ENCODE data around the gene PDS5A.
"Not testable (repeated sequence)": the region's sequence is repeated elsewhere in the genome, so short reads cannot be mapped to it uniquely, and the experiment has no call there.

The PDS5A gene

DNA sequence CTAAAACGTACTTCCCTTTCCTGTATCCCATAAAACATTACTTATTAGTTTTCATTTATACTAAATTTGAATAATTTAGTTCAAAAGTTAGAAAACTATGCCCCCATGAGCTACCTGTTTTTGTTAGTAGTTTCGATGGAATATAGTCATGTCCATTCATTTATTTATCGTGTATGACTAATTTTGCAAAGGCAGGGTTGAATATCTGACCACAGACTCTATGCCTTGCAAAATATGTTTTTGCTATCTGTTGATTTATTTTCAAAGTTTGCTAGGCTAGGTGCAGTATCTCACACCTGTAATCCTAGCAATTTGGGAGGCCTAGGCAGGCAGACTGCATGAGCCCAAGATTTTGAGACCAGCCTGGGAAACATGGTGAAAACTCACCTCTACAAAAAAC is 78.4 kb downstream of the PDS5A start:
- DNase-seq = no peak

GRCh38 chr4:39898015-39898414 is 79.7 kb downstream of the PDS5A start:
- no peak for DNase-seq

- no peak for DNase-seq
Measured at GRCh38 chr4:39893693-39894072, 84.0 kb downstream of the PDS5A start.

DNA sequence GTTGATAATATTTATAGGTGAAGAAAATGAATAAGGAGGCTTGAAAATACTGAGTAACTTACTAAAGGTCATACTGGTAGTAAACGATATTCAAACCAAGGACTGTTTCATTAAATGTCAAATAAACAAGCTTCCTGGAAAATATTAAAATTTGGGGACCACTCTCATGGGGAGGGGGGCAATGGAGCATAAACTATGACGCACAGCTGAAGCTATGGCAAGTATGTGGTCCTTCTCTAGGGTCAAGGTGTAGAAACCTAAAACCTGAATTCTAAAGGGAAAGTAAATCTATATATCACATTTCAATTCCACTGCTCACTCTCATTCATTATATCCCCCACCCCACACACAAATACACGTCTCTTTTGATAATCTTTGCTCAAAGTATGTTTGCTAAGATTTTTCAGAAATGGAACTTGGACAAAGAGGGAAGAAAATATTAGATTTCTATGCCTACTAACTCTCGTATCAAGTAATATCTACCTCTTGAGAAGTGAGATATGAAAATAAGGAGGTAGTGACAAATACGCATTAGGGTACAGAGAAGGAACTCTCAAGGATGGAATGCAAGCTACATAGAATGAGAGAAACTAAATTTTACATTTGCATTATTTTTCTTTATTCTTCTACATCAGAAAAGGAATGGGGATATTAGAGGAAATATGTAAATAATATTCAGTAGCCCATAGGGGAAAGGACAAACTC is 84.6 kb downstream of the PDS5A start:
- DNase-seq = no peak

GRCh38 chr4:39889226-39889625 is 88.5 kb downstream of the PDS5A start:
- no peak for DNase-seq

DNA sequence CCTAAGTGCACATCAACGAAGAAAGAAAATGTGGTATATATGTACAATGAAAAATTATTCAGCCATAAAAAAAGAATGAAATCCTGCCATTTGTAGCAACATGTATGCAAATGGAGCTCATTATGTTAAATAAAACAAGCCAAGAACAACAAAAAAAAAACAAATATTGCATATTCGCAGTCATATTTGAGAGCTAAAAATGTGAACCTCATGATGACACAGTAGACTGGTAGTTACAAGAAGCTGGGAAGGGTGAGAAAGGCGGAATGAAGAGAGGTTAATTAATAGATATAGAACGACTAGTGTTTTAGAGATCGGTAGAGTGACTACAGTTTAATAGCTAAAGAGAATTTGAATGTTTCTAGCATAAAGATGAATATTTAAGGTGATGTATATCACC is 89.2 kb downstream of the PDS5A start:
- no peak for DNase-seq

DNA sequence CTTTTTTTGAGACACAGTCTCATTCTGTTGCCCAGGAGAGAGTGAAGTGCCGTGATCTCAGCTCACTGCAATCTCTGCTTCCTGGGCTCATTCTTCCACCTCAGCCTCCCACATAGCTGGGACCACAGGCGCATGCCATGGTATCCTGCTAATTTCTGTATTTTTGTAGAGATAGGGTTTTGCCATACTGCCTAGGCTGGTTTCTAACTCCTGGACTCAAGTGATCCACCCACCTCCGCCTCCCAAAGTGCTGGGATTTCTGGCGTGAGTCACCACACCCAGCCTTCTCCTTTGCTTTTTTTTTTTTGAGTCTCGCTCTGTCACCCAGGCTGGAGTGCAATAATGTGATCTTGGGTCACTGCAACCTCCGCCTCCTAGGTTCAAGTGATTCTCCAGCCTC is 94.1 kb downstream of the PDS5A start:
- DNase-seq = no peak

DNA sequence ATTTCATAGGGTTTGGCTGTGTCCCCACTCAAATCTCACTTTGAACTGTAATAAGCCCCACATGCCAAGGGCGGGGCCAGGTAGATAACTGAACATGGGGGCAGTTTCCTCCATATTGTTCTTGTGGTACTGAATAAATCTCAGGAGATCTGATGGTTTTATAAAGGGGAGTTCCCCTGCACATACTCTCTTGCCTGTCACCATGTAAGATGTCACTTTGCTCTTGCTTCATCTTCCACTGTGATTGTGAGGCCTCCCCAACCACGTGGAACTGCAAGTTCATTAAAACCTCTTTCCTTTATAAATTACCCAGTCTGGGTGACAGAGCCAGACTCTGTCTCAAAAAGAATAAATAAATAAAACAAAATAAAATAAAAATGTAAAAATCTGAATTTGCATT is 95.9 kb downstream of the PDS5A start:
- no peak for DNase-seq

GRCh38 chr4:39877971-39878370 is 99.7 kb downstream of the PDS5A start:
- no peak for DNase-seq

DNA sequence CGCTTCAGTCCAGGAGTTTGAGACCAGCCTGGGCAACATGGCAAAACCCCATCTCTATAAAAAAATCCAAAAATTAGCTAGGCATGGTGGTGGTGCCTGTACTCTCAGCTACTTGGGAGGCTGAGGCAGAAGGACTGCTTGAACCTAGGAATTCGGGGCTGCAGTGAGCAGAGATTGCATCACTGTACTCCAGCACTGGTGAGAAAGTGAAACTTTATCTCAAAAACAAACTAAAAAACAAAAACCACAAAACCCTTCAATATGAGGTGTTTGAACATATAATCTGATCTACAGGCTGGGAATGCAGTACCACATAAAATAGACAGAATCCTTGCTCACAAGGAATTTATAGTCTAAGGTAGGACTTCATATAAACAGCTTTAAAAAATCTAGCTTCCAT is 103.9 kb downstream of the PDS5A start:
- DNase-seq = no peak

GRCh38 chr4:39865280-39865679 is 112.4 kb downstream of the PDS5A start:
- DNase-seq = no peak

DNA sequence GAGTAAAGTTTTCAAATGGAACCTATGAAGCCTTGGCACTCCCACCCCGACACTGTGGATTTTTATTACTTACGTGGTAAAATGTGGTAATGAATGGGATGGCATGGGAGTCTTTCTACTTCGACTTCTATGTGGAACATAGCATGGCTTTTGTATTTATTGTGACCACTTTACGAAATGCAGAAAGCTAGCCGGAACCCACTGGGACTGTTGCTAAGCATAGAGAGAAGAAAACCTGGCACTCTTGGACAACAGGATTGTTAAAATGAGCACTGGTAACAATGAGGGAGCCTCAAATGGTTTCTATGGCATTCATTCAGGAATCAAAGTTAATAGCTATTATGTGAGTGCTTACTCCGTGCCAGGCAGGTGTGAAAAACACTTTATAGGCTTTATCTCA is 113.3 kb downstream of the PDS5A start:
- no peak for DNase-seq

GRCh38 chr4:39860804-39861203 is 116.9 kb downstream of the PDS5A start:
- DNase-seq = no peak

GRCh38 chr4:39855909-39856512 is 121.7 kb downstream of the PDS5A start:
- no peak for DNase-seq

GRCh38 chr4:39852636-39853035 is 125.1 kb downstream of the PDS5A start:
- no peak for DNase-seq

GRCh38 chr4:39850727-39851126 is 127.0 kb downstream of the PDS5A start:
- DNase-seq = no peak

DNA sequence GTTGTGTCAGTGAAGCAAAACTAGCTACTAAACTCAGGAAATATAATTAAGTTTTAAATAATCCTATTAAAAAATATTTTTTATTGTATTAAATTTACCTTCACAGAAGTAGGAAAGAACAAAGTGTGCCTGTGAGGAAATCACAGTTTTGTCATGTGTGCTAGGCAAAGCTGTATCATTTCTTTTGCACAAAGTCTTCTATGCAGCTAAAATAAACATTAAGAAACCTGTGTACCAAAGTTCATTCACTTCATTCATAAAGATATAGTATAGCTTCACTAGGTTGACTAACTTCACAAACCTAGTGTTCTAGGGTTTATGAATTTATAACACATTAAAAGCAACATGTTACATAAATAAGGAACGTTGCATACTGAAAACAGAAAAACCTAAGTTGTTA is 131.0 kb downstream of the PDS5A start:
- DNase-seq = no peak

GRCh38 chr4:39846120-39846519 is 131.6 kb downstream of the PDS5A start:
- no peak for DNase-seq

GRCh38 chr4:39841894-39842293 is 135.8 kb downstream of the PDS5A start:
- DNase-seq = no peak

- not testable (repeated sequence) for DNase-seq
Measured at GRCh38 chr4:39840516-39840915, 137.2 kb downstream of the PDS5A start.

GRCh38 chr4:39840027-39840426 is 137.7 kb downstream of the PDS5A start:
- DNase-seq = no peak

DNA sequence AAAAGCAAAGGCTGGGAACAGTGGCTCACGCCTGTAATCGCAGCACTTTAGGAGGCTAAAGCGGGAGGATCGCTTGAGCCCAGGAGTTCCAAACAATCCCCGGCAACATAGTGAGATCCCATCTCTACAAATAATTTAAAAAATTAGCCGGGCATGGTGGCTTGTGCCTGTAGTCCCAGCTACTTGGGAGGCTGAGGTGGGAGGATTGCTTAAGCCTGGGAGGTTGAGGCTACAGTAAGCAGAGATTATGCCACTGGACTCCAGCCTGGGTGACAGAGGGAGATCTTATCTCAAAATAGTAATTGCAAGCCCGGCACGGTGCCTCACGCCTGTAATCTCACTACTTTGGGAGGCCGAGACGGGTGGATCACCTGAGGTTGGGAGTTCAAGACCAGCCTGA is 139.3 kb downstream of the PDS5A start:
- not testable (repeated sequence) for DNase-seq

DNA sequence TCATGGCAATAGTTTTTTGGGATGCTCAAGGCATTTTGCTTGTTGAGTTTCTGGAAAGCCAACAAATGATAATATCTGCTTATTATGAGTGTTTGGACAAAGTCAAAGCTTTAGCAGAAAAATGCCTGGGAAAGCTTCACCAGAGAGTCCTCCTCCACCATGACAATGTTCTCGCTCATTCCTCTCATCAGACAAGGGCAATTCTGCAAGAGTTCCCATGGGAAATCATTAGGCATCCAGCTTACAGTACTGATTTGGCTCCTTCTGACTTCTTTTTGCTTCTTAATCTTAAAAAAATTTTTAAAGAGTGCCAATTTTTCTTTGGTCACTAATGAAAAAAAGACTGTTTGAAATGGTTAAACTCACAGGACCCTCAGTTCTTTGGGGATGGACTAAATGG is 143.4 kb downstream of the PDS5A start:
- no peak for DNase-seq

DNA sequence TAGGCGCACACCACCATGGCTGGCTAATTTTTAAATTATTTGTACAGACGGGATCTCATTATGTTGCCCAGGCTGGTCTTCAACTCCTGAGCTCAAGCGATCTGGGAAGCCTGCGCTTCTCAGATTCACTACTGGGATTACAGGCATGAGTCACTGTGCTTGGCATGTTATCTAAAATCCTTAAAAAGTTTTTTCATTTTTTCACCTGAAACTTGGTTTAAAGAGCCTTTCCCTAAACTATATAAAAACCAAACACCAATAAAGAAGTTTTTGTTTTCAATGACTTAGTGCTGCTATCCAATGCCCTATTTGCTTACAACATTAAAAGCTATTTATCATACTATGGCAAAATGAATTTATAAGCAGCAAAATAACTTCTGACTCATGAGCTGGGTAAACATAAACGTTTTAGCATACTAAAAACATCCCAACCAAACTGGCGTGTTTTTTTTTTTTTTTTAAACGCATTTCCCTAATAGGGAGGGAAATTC is 151.9 kb downstream of the PDS5A start:
- DNase-seq = no peak

DNA sequence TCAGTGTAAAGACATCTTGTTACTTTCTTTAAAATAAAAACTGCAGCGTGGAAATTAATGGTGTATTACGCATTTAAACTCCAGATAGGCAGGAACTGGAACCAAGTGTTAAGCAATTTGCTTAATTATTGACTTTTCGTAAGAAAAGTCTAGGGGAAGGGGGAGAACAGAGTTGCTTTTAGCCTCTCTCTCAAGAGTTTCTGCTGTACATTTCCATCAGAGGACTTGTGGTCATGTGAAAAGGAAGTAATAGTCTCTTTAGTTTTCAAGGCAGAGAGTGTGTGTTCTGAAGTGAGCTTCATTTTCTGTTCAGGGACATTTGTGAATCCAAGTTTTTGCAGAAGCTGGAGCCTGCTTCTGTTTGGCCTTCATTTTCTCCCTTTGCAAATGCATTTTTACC is 152.6 kb downstream of the PDS5A start:
- DNase-seq = no peak

Data from NCI-H1092 treated with DMSO at 0.1 percent for 48 hours (cell line).